Colonic mucosa (tissue), 4 donors: ENCODE results near the gene ADGRD1. TPM values are rescaled to one million over a fixed set of nuclear protein-coding genes. Genes with fewer than 3 reads are reported as not detected.

ENCODE experiments used
- DNase-seq: peaks from one replicate; pipeline ENCODE4 v3.0.0-alpha.2; 2020
- H3K27ac ChIP-seq: fragments of 200-600 bp; one replicate; pipeline ENCODE4 v1.8.0; 2021
- H3K27me3 ChIP-seq: fragments of 200-600 bp; one replicate; pipeline ENCODE4 v1.8.0; 2021
- H3K36me3 ChIP-seq: fragments of 200-600 bp; one replicate; pipeline ENCODE4 v1.8.0; 2021
- H3K4me1 ChIP-seq: fragments of 200-600 bp; one replicate; pipeline ENCODE4 v1.8.0; 2021; ENCODE audit warnings: mild to moderate bottlenecking
- H3K4me3 ChIP-seq: fragments of 200-600 bp; one replicate; pipeline ENCODE4 v1.8.0; 2021
- H3K9ac ChIP-seq, 2 donors: one replicate each; pipeline ENCODE4 v1.7.0; 2013; ENCODE audit warnings: control low read depth in 2 of 2, low read depth in 2 of 2, low read length in 2 of 2
- H3K9me3 ChIP-seq: fragments of 200-600 bp; one replicate; pipeline ENCODE4 v1.8.0; 2021
- CTCF ChIP-seq: fragments of 200-600 bp; IDR thresholded peaks from one replicate; pipeline ENCODE4 v1.8.0; 2022; ENCODE audit warnings: antibody characterized with exemption, mild to moderate bottlenecking
- intact Hi-C: fragments of 100-400 bp; cut with DNase I; formaldehyde crosslinking; loops from one replicate; pipeline ENCODE4 v1.14.1; 2022
- total RNA-seq, 2 donors: library from RNA; stranded (reverse); fragmentation: NEBNext Ultra II Directional in 1 of 2; extraction: Animal tissue kit (Norgen Biotek cat#: 25700) in 1 of 2; gene quantifications; one replicate each; pipeline ENCODE4 v1.2.1, GENCODE V29; 2021
- donor health status: healthy.
- donor health status: DM: no; HTN: no; CAD: no.
- donor health status: DM: no; HTN: no; CAD: no.

Gene ADGRD1
- total RNA-seq, 2 donors from 2014 or later = 3.5 to 3.6 TPM

- no peak for DNase-seq
- intact Hi-C loops = no loop called here
- Histone ChIP-seq H3K27ac (no peak overlapping the region), H3K4me1 (no peaks in the 10 kb centered on the region), H3K9me3 (no peaks in the 10 kb centered on the region), H3K9ac (no peak overlapping the region), H3K36me3 (no peaks in the 10 kb centered on the region), H3K27me3 (no peaks in the 10 kb centered on the region), H3K4me3 (no peak overlapping the region)
- no peak for TF ChIP-seq CTCF
Observed at GRCh38 chr12:131092901-131093603, 139.3 kb downstream of the ADGRD1 start.

GRCh38 chr12:131093604-131093955 lies 139.9 kb downstream of the ADGRD1 start:
- H3K9me3 ChIP-seq = no peaks in the 10 kb centered on the region
- H3K4me3 ChIP-seq = no peak overlapping the region
- H3K4me1 ChIP-seq = no peaks in the 10 kb centered on the region
- DNase-seq = no peak
- H3K36me3 ChIP-seq = no peaks in the 10 kb centered on the region
- no peaks in the 10 kb centered on the region for H3K27me3 ChIP-seq
- TF ChIP-seq CTCF = no peak
- H3K9ac ChIP-seq = no peak overlapping the region
- no peak overlapping the region for H3K27ac ChIP-seq
- intact Hi-C loops = no loop called here

- no peaks in the 10 kb centered on the region for H3K9me3 ChIP-seq
- no peak overlapping the region for H3K9ac ChIP-seq
- H3K27me3 ChIP-seq = no peaks in the 10 kb centered on the region
- no peak for TF ChIP-seq CTCF
- H3K36me3 ChIP-seq = no peaks in the 10 kb centered on the region
- DNase-seq = no peak
- intact Hi-C loops = no loop called here
- no peak overlapping the region for H3K27ac ChIP-seq
- no peak overlapping the region for H3K4me3 ChIP-seq
- no peaks in the 10 kb centered on the region for H3K4me1 ChIP-seq
Observed at GRCh38 chr12:131093971-131094830, 140.5 kb downstream of the ADGRD1 start.

- no peak for DNase-seq
- TF ChIP-seq CTCF = no peak
Observed at GRCh38 chr12:131094831-131095805, 141.4 kb downstream of the ADGRD1 start.

More at GRCh38 chr12:131094831-131095805, 141.4 kb downstream of the ADGRD1 start:
- Histone ChIP-seq H3K4me3 (no peak overlapping the region), H3K4me1 (no peaks in the 10 kb centered on the region), H3K9me3 (no peaks in the 10 kb centered on the region), H3K27me3 (no peaks in the 10 kb centered on the region), H3K36me3 (no peaks in the 10 kb centered on the region), H3K9ac (no peak overlapping the region), H3K27ac (no peak overlapping the region)
- intact Hi-C loops = no loop called here
